Measurements from ENCODE around the gene KCNK7.

Gene KCNK7

DNA sequence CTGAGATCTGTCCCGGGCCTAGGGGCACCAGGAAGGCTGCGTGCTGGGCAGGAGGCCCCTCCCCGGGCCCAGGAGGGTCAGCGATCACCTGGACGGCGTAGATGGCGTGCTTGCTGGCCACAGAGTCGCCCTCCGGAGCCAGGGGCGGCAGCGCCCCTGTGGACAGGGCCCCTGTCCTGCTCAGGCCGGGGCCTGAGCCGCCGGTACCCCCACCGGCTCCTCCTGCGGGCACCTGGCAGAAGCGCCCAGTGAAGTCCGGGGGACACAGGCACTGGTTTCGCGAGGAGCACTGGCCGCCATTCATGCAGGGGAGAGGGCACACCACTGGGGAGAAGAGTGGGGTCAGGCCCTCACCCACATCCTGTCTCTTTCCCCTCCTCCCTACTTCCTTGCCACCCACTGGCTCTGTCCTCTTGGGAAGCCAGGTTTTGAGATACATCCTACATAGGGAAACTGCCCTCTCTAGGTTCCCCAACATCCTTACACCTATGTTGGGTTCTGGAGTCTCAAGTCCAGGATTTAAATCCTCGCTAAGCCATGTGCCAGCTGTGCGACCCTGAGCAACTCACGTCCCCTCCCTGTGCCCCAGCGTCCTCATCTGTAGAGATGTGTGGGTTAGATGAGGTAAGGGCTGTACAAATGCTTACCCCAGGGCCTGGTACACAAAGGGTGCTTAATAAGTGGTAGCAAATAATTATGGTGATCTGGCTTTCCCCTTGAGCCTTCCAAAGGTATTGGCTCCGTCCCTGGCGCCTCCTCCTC lies 41.4 kb downstream of the KCNK7 start:
- peaks cover 54% of the 10 kb centered on the region for H3K27me3 ChIP-seq (ENCODE audit: control insufficient read depth, insufficient read depth, low read length)
- no peaks in the 10 kb centered on the region for H3K36me3 ChIP-seq (ENCODE audit: control insufficient read depth, insufficient read depth, low read length)
- peak overlapping the region; percentile 52 for H3K4me3 ChIP-seq (ENCODE audit: low read depth, low read length)
- H3K4me1 ChIP-seq (ENCODE audit: control insufficient read depth, insufficient read depth, low read length) = peaks cover 6% of the 10 kb centered on the region
- no peaks in the 10 kb centered on the region for H3K9me3 ChIP-seq (ENCODE audit: control insufficient read depth, insufficient read depth, low read length)
- no peak overlapping the region for H3K9ac ChIP-seq (ENCODE audit: low read depth, low read length)

DNA sequence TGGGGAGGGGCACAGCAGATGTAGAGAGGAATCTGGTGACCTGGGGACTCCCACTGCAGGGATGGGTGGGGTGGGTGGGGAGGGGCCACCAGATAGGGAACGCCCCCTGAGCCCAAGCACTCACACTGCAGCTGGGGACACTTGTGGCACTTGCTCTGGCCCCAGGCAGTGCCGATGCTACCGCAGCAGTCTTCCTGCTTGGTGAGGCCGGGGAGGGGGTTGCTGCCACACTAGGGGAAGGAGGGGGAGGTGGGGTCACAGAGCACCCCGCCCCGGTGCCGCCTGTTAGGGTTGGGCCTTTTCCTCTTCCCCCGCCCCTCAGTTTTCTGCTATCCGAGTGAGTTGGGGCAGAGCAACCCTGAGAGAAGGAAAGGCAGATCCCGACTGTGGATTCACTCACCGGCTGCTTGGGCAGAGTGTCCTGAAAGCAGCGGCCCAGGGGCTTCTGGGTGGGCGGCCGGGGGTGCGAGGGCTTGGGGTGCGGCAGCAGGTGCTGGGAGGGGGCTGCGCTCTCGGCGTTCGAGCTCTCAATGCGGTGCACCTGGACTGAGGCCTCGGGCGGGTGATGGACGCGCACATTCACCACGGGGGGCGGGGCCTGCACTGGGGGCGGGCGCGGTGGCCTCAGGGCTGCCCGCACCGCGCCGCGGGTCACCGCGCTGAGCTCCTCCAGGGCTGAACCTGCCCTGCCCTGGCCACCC lies 42.1 kb downstream of the KCNK7 start:
- H3K9ac ChIP-seq (ENCODE audit: low read depth, low read length) = no peak overlapping the region
- no peaks in the 10 kb centered on the region for H3K9me3 ChIP-seq (ENCODE audit: control insufficient read depth, insufficient read depth, low read length)
- H3K36me3 ChIP-seq (ENCODE audit: control insufficient read depth, insufficient read depth, low read length) = no peaks in the 10 kb centered on the region
- peaks cover 56% of the 10 kb centered on the region for H3K27me3 ChIP-seq (ENCODE audit: control insufficient read depth, insufficient read depth, low read length)
- H3K4me1 ChIP-seq (ENCODE audit: control insufficient read depth, insufficient read depth, low read length) = peaks cover 6% of the 10 kb centered on the region
- peak overlapping the region; percentile 52 for H3K4me3 ChIP-seq (ENCODE audit: low read depth, low read length)

DNA sequence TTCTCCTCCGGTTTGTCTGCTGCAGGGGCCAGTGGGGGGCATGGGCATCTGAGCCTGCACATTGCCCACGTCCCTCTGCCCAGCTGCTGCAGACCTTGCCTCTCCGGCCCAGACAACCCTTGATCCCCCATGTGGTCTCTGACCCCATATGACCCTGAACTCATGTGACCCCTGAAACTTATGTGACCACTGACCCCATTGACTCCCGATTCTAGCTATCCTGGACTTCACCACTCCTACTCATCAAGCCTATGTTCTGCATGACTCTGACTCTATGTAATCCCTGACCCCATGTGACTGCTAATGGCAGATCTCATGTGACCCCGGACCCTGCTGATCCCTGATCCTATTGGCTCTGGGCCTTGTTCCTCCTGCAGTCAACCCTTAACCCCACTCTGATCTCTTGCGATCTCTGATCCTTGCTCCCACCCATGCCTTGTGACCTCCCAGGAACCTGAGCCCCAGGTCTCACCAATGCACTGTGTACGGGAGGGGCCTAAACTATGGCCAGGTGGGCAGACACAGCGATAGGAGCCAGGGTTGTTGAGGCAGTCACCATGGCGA lies 43.1 kb downstream of the KCNK7 start:
- Histone ChIP-seq H3K4me1 (ENCODE audit: control insufficient read depth, insufficient read depth, low read length) (peaks cover 6% of the 10 kb centered on the region), H3K4me3 (ENCODE audit: low read depth, low read length) (no peak overlapping the region), H3K9ac (ENCODE audit: low read depth, low read length) (no peak overlapping the region), H3K27me3 (ENCODE audit: control insufficient read depth, insufficient read depth, low read length) (peaks cover 65% of the 10 kb centered on the region), H3K36me3 (ENCODE audit: control insufficient read depth, insufficient read depth, low read length) (no peaks in the 10 kb centered on the region), H3K9me3 (ENCODE audit: control insufficient read depth, insufficient read depth, low read length) (no peaks in the 10 kb centered on the region)

DNA sequence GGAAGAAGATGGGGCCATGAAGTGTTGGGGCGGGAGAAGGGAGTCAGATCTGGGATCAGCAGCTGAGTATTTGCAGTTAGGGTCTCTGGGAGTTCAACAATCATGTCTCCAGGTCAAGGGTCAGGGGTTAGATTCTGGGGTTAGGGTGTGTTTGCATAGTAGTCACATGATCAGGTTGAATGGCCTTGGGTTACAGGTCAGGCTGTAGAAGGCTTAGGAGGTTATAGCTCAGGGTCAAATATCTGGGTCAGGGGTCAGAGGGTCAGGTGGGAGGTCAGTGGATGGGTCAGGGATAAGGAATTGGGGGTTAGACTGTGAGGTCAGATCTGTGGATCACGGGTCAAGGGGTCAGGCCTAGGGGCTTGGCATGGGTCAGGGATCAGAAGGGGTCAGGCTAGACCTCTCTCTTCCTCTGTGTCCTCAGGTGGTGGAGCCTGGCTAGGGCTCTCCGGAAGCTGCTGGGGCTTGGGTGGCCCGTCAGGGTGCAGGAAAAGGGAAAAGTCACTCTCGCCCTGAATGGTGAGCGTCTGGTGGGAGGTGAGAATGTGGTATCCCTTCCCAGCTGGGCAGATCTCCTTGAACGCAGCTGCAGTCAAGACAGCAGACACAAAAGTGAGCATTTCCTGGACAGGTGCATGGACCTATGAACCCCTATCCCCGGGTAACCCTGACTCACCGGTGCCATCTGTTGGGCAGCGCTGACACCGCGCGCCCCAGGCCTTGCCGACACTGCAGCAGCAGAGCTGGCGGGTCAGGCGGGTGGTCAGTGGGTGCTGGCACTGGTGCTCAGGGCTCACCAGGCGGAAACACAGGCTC lies 43.8 kb downstream of the KCNK7 start:
- Histone ChIP-seq H3K9ac (ENCODE audit: low read depth, low read length) (no peak overlapping the region), H3K4me3 (ENCODE audit: low read depth, low read length) (peak overlapping the region; percentile 20), H3K4me1 (ENCODE audit: control insufficient read depth, insufficient read depth, low read length) (peaks cover 6% of the 10 kb centered on the region), H3K36me3 (ENCODE audit: control insufficient read depth, insufficient read depth, low read length) (no peaks in the 10 kb centered on the region), H3K27me3 (ENCODE audit: control insufficient read depth, insufficient read depth, low read length) (peaks cover 62% of the 10 kb centered on the region), H3K9me3 (ENCODE audit: control insufficient read depth, insufficient read depth, low read length) (no peaks in the 10 kb centered on the region)

DNA sequence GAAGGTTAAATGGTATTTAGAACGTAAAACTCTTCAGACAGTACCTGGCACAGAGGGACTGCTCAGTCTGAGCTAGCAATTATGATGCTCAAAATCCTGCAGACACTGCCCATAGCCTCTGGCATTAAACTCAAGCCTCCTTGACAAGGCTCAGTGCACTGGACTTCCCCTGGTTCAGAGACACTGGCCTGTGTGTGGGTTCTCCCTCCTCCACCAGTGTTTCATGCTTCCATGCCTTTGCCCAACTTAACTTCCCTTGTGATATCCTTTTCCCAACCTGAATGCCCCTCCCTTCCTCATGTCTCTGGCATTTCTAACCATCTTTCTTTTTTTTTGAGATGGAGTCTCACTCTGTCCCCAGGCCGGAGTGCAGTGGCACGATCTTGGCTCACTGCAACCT lies 46.5 kb downstream of the KCNK7 start:
- peaks cover 61% of the 10 kb centered on the region for H3K27me3 ChIP-seq (ENCODE audit: control insufficient read depth, insufficient read depth, low read length)
- peaks cover 6% of the 10 kb centered on the region for H3K4me1 ChIP-seq (ENCODE audit: control insufficient read depth, insufficient read depth, low read length)
- no peaks in the 10 kb centered on the region for H3K9me3 ChIP-seq (ENCODE audit: control insufficient read depth, insufficient read depth, low read length)
- H3K4me3 ChIP-seq (ENCODE audit: low read depth, low read length) = no peak overlapping the region
- no peak overlapping the region for H3K9ac ChIP-seq (ENCODE audit: low read depth, low read length)
- H3K36me3 ChIP-seq (ENCODE audit: control insufficient read depth, insufficient read depth, low read length) = no peaks in the 10 kb centered on the region

DNA sequence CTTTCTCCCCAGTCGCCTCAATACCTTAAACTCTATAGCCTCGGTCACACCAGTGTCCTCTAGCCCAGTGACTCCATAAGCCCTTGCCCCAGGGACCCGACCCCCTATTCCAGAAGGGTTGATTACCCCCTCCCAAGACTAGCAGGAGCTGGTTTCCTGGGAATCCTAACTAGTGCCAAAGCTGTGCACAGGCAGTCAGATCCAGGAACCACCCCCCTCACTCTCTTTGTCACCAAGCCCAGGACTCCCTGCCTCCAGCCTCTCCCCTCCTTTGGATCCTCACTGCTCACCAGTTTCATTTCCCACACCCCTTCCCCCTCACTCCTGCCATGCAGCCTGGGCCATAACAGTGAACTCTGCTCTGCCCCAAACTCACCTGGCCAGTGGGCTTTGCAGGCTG lies 47.2 kb downstream of the KCNK7 start:
- peaks cover 65% of the 10 kb centered on the region for H3K27me3 ChIP-seq (ENCODE audit: control insufficient read depth, insufficient read depth, low read length)
- no peak overlapping the region for H3K4me3 ChIP-seq (ENCODE audit: low read depth, low read length)
- peaks cover 6% of the 10 kb centered on the region for H3K4me1 ChIP-seq (ENCODE audit: control insufficient read depth, insufficient read depth, low read length)
- H3K36me3 ChIP-seq (ENCODE audit: control insufficient read depth, insufficient read depth, low read length) = no peaks in the 10 kb centered on the region
- no peaks in the 10 kb centered on the region for H3K9me3 ChIP-seq (ENCODE audit: control insufficient read depth, insufficient read depth, low read length)
- no peak overlapping the region for H3K9ac ChIP-seq (ENCODE audit: low read depth, low read length)

DNA sequence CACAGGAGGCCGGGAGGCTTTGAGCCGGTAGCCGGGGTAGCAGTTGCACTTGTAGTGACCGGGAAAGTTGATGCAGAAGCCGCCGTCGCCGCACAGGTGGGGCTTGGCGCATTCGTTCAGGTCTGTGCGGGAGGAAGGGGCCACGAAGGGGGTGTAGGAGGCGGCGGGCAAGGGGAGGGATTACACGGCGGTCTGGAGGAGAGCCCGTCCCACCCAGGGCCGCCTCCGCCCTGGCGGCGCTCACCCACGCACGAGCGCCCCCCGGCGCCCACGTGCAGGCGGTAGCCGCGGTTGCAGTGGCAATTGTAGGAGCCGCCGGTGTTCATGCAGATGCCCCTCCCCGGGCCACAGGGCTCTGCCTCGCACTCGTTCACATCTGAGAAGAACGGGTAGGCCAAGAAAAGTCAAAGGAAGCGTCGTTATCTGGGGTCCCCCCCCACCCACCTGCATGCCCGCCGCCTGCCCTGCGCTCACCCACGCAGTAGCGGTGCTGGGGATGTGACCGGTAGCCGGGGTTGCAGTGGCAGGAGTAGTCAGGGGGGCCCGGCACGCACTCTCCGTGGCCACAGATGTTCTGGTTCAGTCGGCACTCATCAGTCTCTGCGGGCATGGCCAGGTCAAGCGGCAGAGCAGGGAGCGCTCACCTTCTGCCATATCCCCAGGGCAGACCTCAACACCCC lies 48.0 kb downstream of the KCNK7 start:
- peaks cover 4% of the 10 kb centered on the region for H3K4me1 ChIP-seq (ENCODE audit: control insufficient read depth, insufficient read depth, low read length)
- H3K9me3 ChIP-seq (ENCODE audit: control insufficient read depth, insufficient read depth, low read length) = no peaks in the 10 kb centered on the region
- peaks cover 70% of the 10 kb centered on the region for H3K27me3 ChIP-seq (ENCODE audit: control insufficient read depth, insufficient read depth, low read length)
- no peak overlapping the region for H3K9ac ChIP-seq (ENCODE audit: low read depth, low read length)
- no peaks in the 10 kb centered on the region for H3K36me3 ChIP-seq (ENCODE audit: control insufficient read depth, insufficient read depth, low read length)
- H3K4me3 ChIP-seq (ENCODE audit: low read depth, low read length) = peak overlapping the region; percentile 43

DNA sequence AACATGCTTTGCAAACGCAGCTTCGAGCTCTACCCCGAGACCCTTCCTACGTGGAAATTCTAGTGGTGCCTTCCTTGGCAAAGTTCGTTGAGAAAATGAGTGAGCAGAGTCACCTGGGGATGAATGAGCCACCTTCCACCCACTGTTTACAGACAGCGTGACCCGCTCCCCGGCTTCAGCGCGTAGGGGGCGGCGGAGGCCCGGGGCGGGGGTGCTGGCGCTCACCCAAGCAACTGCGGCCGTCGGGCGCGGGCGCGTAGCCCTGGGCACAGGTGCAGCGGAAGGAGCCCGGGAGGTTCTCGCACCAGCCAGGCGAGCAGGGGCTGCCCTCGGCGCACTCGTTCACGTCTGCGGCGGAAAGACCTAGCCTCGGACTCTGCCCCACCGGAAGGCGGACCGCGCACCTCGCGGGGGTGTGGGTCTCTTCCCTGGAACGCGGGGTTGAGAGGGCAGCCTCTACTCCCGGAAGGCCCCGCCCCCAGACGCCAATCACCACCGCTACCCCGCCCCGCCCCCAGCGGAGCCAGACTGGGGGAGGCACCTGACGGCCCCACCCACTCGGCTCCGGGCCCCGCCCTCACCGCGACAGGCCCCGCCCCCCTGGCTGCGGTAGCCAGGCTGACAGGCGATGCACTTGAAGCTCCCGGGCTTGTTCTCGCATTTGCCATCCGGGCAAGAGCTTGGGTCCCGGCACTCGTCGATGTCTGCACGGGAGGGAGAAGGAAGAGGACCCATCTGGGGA lies 49.2 kb downstream of the KCNK7 start:
- Histone ChIP-seq H3K4me3 (ENCODE audit: low read depth, low read length) (peak overlapping the region; percentile 64), H3K9ac (ENCODE audit: low read depth, low read length) (no peak overlapping the region)

DNA sequence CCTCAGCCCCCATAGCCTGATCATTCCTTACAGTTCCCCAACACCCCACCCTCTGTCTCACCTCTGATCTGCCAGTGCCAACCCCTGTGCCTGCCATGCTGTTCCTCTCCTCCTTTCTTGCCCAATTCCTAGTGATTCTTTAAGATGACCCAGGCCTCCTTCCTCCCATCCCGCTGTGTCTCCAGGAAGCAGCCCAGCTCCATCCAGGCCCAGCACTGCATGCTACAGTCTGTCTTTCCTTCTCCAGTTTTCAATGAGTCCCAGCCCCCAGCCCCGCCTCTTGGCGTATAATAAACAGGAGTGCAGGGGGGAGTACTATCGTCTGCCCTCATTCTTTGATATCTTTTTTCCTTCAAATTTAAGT lies 49.8 kb downstream of the KCNK7 start:
- peak overlapping the region; percentile 64 for H3K4me3 ChIP-seq (ENCODE audit: low read depth, low read length)

More for the DNA sequence above, 49.2 kb downstream of the KCNK7 start:
- H3K27me3 ChIP-seq (ENCODE audit: control insufficient read depth, insufficient read depth, low read length) = peaks cover 69% of the 10 kb centered on the region
- peaks cover under 1% of the 10 kb centered on the region for H3K4me1 ChIP-seq (ENCODE audit: control insufficient read depth, insufficient read depth, low read length)
- H3K9me3 ChIP-seq (ENCODE audit: control insufficient read depth, insufficient read depth, low read length) = no peaks in the 10 kb centered on the region
- H3K36me3 ChIP-seq (ENCODE audit: control insufficient read depth, insufficient read depth, low read length) = no peaks in the 10 kb centered on the region

More for the DNA sequence above, 49.8 kb downstream of the KCNK7 start:
- Histone ChIP-seq H3K4me1 (ENCODE audit: control insufficient read depth, insufficient read depth, low read length) (no peaks in the 10 kb centered on the region), H3K9ac (ENCODE audit: low read depth, low read length) (no peak overlapping the region), H3K27me3 (ENCODE audit: control insufficient read depth, insufficient read depth, low read length) (peaks cover 70% of the 10 kb centered on the region), H3K36me3 (ENCODE audit: control insufficient read depth, insufficient read depth, low read length) (no peaks in the 10 kb centered on the region), H3K9me3 (ENCODE audit: control insufficient read depth, insufficient read depth, low read length) (no peaks in the 10 kb centered on the region)

Data from iPS-15b (cell line).